ENCODE results near the gene SHPK.

The SHPK gene

GRCh38 chr17:3636154-3636907 lies at the start of gene SHPK, which contains the start of gene CTNS:
Gene SHPK (minus strand): TSS chr17:3636250. CDS start chr17:3636219, 31 bp downstream.
Gene CTNS (plus strand): TSS chr17:3636760. CDS start chr17:3640207, 3,447 bp downstream.
- in situ Hi-C loops (cut with MboI; ENCODE audit: low sequenced_read_pairs), result no loop called here

GRCh38 chr17:3685174-3685573 lies 49.1 kb upstream of the SHPK start:
- in situ Hi-C loops (cut with MboI; ENCODE audit: low sequenced_read_pairs), result no loop called here

- in situ Hi-C loops (cut with MboI; ENCODE audit: low sequenced_read_pairs), result no loop called here
Measured at GRCh38 chr17:3683054-3683511, 47.0 kb upstream of the SHPK start.

- in situ Hi-C loops (cut with MboI; ENCODE audit: low sequenced_read_pairs), result no loop called here
Measured at GRCh38 chr17:3682033-3682432, 46.0 kb upstream of the SHPK start.

GRCh38 chr17:3681565-3681964 lies 45.5 kb upstream of the SHPK start:
- in situ Hi-C loops (cut with MboI; ENCODE audit: low sequenced_read_pairs), result no loop called here

- in situ Hi-C loops (cut with MboI; ENCODE audit: low sequenced_read_pairs), result no loop called here
Measured at GRCh38 chr17:3681057-3681456, 45.0 kb upstream of the SHPK start.

- in situ Hi-C loops (cut with MboI; ENCODE audit: low sequenced_read_pairs), result no loop called here
Measured at GRCh38 chr17:3679531-3680126, 43.6 kb upstream of the SHPK start.

- in situ Hi-C loops (cut with MboI; ENCODE audit: low sequenced_read_pairs), result no loop called here
Measured at GRCh38 chr17:3678821-3679530, 42.9 kb upstream of the SHPK start.

- in situ Hi-C loops (cut with MboI; ENCODE audit: low sequenced_read_pairs), result no loop called here
Measured at GRCh38 chr17:3678095-3678820, 42.2 kb upstream of the SHPK start.

GRCh38 chr17:3675886-3676285 lies 39.8 kb upstream of the SHPK start:
- in situ Hi-C loops (cut with MboI; ENCODE audit: low sequenced_read_pairs), result no loop called here

GRCh38 chr17:3672571-3672970 lies 36.5 kb upstream of the SHPK start:
- in situ Hi-C loops (cut with MboI; ENCODE audit: low sequenced_read_pairs), result no loop called here

- in situ Hi-C loops (cut with MboI; ENCODE audit: low sequenced_read_pairs), result no loop called here
Measured at GRCh38 chr17:3669548-3669947, 33.5 kb upstream of the SHPK start.

GRCh38 chr17:3669085-3669347 lies 33.0 kb upstream of the SHPK start:
- in situ Hi-C loops (cut with MboI; ENCODE audit: low sequenced_read_pairs), result no loop called here

- in situ Hi-C loops (cut with MboI; ENCODE audit: low sequenced_read_pairs), result no loop called here
Measured at GRCh38 chr17:3668279-3669084, 32.4 kb upstream of the SHPK start, which contains the start of the genes EMC6 and TAX1BP3. Gene EMC6 (plus strand): TSS chr17:3668812. CDS start chr17:3669147, 335 bp downstream. Gene TAX1BP3 (minus strand): TSS chr17:3668578. CDS start chr17:3668526, 52 bp downstream.

GRCh38 chr17:3667366-3668278 lies 31.6 kb upstream of the SHPK start:
- in situ Hi-C loops (cut with MboI; ENCODE audit: low sequenced_read_pairs), result no loop called here

GRCh38 chr17:3666516-3666915 lies 30.5 kb upstream of the SHPK start:
- in situ Hi-C loops (cut with MboI; ENCODE audit: low sequenced_read_pairs), result no loop called here

GRCh38 chr17:3665834-3666233 lies 29.8 kb upstream of the SHPK start:
- in situ Hi-C loops (cut with MboI; ENCODE audit: low sequenced_read_pairs), result no loop called here

GRCh38 chr17:3663102-3664011 lies 27.3 kb upstream of the SHPK start:
- in situ Hi-C loops (cut with MboI; ENCODE audit: low sequenced_read_pairs), result no loop called here
